Neural cell (in vitro differentiated cells): Measurements from ENCODE around the gene KCND2.

Experiments used
- EP300 ChIP-seq: fragments of 450-650 bp; conservative IDR thresholded peaks from 2 replicates; pipeline ENCODE4 v1.6.1; 2014; ENCODE audit warnings: antibody characterized with exemption, mild to moderate bottlenecking, moderate library complexity; ENCODE audit not compliant: poor library complexity, severe bottlenecking
- EZH2 ChIP-seq: fragments of 200-600, 300-800 bp; shearing (Covaris generic), sonication (generic); IDR thresholded peaks from 2 replicates; pipeline ENCODE4 v1.6.1; 2014; ENCODE audit warnings: antibody characterized with exemption, low read length, borderline replicate concordance, mild to moderate bottlenecking; ENCODE audit not compliant: insufficient read depth, poor library complexity, severe bottlenecking
- POLR2AphosphoS5 ChIP-seq: IDR thresholded peaks from 2 replicates; pipeline ENCODE4 v1.6.1; 2012
- RAD21 ChIP-seq: fragments of 450-650 bp; conservative IDR thresholded peaks from 2 replicates; pipeline ENCODE4 v1.6.1; 2014; ENCODE audit warnings: antibody characterized with exemption, mild to moderate bottlenecking, moderate library complexity
- TAF1 ChIP-seq: IDR thresholded peaks from 2 replicates; pipeline ENCODE4 v1.6.1; 2012; ENCODE audit warnings: low read depth
- TF ChIP-seq, protein P1 (sequence below): IDR thresholded peaks from 2 replicates; pipeline ENCODE4 v1.6.1; 2012; ENCODE audit warnings: borderline replicate concordance
- TF ChIP-seq, protein P2 (sequence below): fragments of 450-650 bp; IDR thresholded peaks from 2 replicates; pipeline ENCODE4 v1.5.1; 2014; ENCODE audit warnings: antibody characterized with exemption, mild to moderate bottlenecking, moderate library complexity; ENCODE audit not compliant: poor library complexity, severe bottlenecking

DNA sequence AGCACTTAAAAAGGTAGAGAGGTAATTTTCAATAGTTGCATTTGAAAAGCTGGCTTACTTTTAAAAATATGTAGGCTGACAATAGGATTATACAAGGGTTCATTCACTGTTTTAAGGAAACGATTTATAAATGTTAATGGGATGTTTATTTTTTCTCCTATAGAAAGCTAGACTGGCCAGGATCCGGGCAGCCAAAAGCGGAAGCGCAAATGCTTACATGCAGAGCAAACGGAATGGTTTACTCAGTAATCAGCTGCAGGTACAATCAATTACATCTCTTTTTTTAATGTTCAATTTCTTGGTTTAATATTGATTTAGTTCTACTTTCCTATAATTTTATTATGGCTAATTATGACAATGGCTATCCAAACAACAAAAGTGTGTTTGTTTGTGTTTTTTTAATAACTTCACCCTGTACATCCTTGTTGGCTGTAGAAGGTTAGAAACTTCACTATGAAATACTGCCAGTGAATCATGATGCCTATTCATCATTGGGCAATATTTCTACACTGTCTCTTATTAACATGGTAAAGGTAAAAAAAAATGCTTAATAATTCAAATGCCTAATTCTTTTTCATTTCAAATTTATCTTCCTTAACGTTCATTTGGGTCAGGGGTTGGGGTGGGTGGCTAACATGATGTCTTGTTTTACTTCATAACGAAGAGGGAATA lies 468.5 kb downstream of the KCND2 start:
- TF ChIP-seq, protein P1, sequence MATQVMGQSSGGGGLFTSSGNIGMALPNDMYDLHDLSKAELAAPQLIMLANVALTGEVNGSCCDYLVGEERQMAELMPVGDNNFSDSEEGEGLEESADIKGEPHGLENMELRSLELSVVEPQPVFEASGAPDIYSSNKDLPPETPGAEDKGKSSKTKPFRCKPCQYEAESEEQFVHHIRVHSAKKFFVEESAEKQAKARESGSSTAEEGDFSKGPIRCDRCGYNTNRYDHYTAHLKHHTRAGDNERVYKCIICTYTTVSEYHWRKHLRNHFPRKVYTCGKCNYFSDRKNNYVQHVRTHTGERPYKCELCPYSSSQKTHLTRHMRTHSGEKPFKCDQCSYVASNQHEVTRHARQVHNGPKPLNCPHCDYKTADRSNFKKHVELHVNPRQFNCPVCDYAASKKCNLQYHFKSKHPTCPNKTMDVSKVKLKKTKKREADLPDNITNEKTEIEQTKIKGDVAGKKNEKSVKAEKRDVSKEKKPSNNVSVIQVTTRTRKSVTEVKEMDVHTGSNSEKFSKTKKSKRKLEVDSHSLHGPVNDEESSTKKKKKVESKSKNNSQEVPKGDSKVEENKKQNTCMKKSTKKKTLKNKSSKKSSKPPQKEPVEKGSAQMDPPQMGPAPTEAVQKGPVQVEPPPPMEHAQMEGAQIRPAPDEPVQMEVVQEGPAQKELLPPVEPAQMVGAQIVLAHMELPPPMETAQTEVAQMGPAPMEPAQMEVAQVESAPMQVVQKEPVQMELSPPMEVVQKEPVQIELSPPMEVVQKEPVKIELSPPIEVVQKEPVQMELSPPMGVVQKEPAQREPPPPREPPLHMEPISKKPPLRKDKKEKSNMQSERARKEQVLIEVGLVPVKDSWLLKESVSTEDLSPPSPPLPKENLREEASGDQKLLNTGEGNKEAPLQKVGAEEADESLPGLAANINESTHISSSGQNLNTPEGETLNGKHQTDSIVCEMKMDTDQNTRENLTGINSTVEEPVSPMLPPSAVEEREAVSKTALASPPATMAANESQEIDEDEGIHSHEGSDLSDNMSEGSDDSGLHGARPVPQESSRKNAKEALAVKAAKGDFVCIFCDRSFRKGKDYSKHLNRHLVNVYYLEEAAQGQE = no peak
- no peak for TF ChIP-seq EP300
- no peak for TF ChIP-seq TAF1
- TF ChIP-seq POLR2AphosphoS5 = no peak
- TF ChIP-seq, protein P2, sequence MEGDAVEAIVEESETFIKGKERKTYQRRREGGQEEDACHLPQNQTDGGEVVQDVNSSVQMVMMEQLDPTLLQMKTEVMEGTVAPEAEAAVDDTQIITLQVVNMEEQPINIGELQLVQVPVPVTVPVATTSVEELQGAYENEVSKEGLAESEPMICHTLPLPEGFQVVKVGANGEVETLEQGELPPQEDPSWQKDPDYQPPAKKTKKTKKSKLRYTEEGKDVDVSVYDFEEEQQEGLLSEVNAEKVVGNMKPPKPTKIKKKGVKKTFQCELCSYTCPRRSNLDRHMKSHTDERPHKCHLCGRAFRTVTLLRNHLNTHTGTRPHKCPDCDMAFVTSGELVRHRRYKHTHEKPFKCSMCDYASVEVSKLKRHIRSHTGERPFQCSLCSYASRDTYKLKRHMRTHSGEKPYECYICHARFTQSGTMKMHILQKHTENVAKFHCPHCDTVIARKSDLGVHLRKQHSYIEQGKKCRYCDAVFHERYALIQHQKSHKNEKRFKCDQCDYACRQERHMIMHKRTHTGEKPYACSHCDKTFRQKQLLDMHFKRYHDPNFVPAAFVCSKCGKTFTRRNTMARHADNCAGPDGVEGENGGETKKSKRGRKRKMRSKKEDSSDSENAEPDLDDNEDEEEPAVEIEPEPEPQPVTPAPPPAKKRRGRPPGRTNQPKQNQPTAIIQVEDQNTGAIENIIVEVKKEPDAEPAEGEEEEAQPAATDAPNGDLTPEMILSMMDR = no peak
- TF ChIP-seq RAD21 = no peak
- TF ChIP-seq EZH2 = no peak
